ENCODE results near the gene TMEFF2. TPM values are rescaled to one million over a fixed set of nuclear protein-coding genes. Genes with fewer than 3 reads are reported as not detected.

The TMEFF2 gene
- total RNA-seq, 1 donor from 2014 or later = not detected

- DNase-seq (ENCODE audit: extremely low spot score in 2 of 2) = no peak
- Histone ChIP-seq H3K4me3 (no peak overlapping the region), H3K27me3 (no peaks in the 10 kb centered on the region), H3K9me3 (no peaks in the 10 kb centered on the region), H3K27ac (no peak overlapping the region), H3K4me1 (no peaks in the 10 kb centered on the region), H3K36me3 (no peaks in the 10 kb centered on the region)
- intact Hi-C loops (cut with DNase I) = no loop called here
- TF ChIP-seq CTCF (IDR thresholded peaks at IDR 0.05) (no peak), POLR2AphosphoS5 (IDR thresholded peaks at IDR 0.05; ENCODE audit: insufficient read depth in 1 of 2, low read depth in 1 of 2) (no peak), POLR2A (IDR thresholded peaks at IDR 0.05) (no peak)
Measured at GRCh38 chr2:192218970-192219369, 24.2 kb upstream of the TMEFF2 start.

GRCh38 chr2:192218377-192218776, 23.6 kb upstream of the TMEFF2 start:
- Histone ChIP-seq H3K4me1 (no peaks in the 10 kb centered on the region), H3K36me3 (no peaks in the 10 kb centered on the region), H3K4me3 (no peak overlapping the region), H3K27me3 (no peaks in the 10 kb centered on the region), H3K27ac (no peak overlapping the region), H3K9me3 (no peaks in the 10 kb centered on the region)
- intact Hi-C loops (cut with DNase I) = no loop called here
- TF ChIP-seq CTCF (IDR thresholded peaks at IDR 0.05) (no peak), POLR2A (IDR thresholded peaks at IDR 0.05) (no peak), POLR2AphosphoS5 (IDR thresholded peaks at IDR 0.05; ENCODE audit: insufficient read depth in 1 of 2, low read depth in 1 of 2) (no peak)
- DNase-seq (ENCODE audit: extremely low spot score in 2 of 2) = no peak

GRCh38 chr2:192216336-192216735, 21.6 kb upstream of the TMEFF2 start:
- Histone ChIP-seq H3K4me3 (no peak overlapping the region), H3K27me3 (no peaks in the 10 kb centered on the region), H3K4me1 (no peaks in the 10 kb centered on the region), H3K9me3 (no peaks in the 10 kb centered on the region), H3K27ac (no peak overlapping the region), H3K36me3 (no peaks in the 10 kb centered on the region)
- no peak for TF ChIP-seq POLR2AphosphoS5 (IDR thresholded peaks at IDR 0.05; ENCODE audit: insufficient read depth in 1 of 2, low read depth in 1 of 2)
- TF ChIP-seq POLR2A (IDR thresholded peaks at IDR 0.05) = no peak
- TF ChIP-seq CTCF (IDR thresholded peaks at IDR 0.05) = no peak
- intact Hi-C loops (cut with DNase I) = no loop called here
- no peak for DNase-seq (ENCODE audit: extremely low spot score in 2 of 2)

- H3K4me3 ChIP-seq = no peak overlapping the region
- no peak overlapping the region for H3K27ac ChIP-seq
- intact Hi-C loops (cut with DNase I) = no loop called here
- TF ChIP-seq CTCF (IDR thresholded peaks at IDR 0.05) (no peak), POLR2A (IDR thresholded peaks at IDR 0.05) (no peak), POLR2AphosphoS5 (IDR thresholded peaks at IDR 0.05; ENCODE audit: insufficient read depth in 1 of 2, low read depth in 1 of 2) (no peak)
- no peaks in the 10 kb centered on the region for H3K36me3 ChIP-seq
- no peaks in the 10 kb centered on the region for H3K4me1 ChIP-seq
- no peaks in the 10 kb centered on the region for H3K27me3 ChIP-seq
- no peaks in the 10 kb centered on the region for H3K9me3 ChIP-seq
- no peak for DNase-seq (ENCODE audit: extremely low spot score in 2 of 2)
Measured at GRCh38 chr2:192215096-192215877, 20.6 kb upstream of the TMEFF2 start.

- no peak overlapping the region for H3K27ac ChIP-seq
- TF ChIP-seq CTCF (IDR thresholded peaks at IDR 0.05) (no peak), POLR2A (IDR thresholded peaks at IDR 0.05) (no peak)
- H3K9me3 ChIP-seq = no peaks in the 10 kb centered on the region
- intact Hi-C loops (cut with DNase I) = no loop called here
- no peaks in the 10 kb centered on the region for H3K27me3 ChIP-seq
- H3K36me3 ChIP-seq = no peaks in the 10 kb centered on the region
- H3K4me1 ChIP-seq = no peaks in the 10 kb centered on the region
- H3K4me3 ChIP-seq = no peak overlapping the region
- DNase-seq (ENCODE audit: extremely low spot score in 2 of 2) = no peak
Measured at GRCh38 chr2:192208848-192209247, 14.1 kb upstream of the TMEFF2 start.
